Measurements from ENCODE around the gene GLOD4.
A peak's percentile ranks its signal among the peaks of the same experiment; 100 is the strongest.
"Not testable (repeated sequence)": the region's sequence is repeated elsewhere in the genome, so short reads cannot be mapped to it uniquely, and the experiment has no call there.

Gene GLOD4

GRCh38 chr17:781805-782731 is at the start of gene GLOD4, which contains the start of gene MRM3:
GLOD4 (minus strand) TSS chr17:782280; CDS start chr17:782255, 25 bp downstream.
MRM3 (plus strand) TSS chr17:782353; CDS start chr17:782379, 26 bp downstream.
- DNase-seq, result peak; percentile 90
- peak within 1 kb of the TSS; percentile 91 for H3K4me2 ChIP-seq (ENCODE audit: insufficient read depth, low read length)
- H4K20me1 ChIP-seq (ENCODE audit: insufficient read depth, low read length), result peaks cover 10% of the 10 kb centered on the region; the same call in 1 of the 2 replicates
- H2AFZ ChIP-seq (ENCODE audit: low read depth, low read length), result peak within 1 kb of the TSS; percentile 87
- TF ChIP-seq CTCF (IDR thresholded peaks at IDR 0.05; ENCODE audit: borderline replicate concordance, extremely low read depth, low read length, poor library complexity, severe bottlenecking), result peak; percentile 14
- no peak for TF ChIP-seq EZH2 (IDR thresholded peaks at IDR 0.05; ENCODE audit: borderline replicate concordance, low read depth, low read length, severe bottlenecking)
- peaks cover 44% of the 10 kb centered on the region for H3K36me3 ChIP-seq (ENCODE audit: insufficient read depth, low read length)
- H3K79me2 ChIP-seq (ENCODE audit: insufficient read depth, low read length), result peaks cover 81% of the 10 kb centered on the region
- peak within 1 kb of the TSS; percentile 81 to 96 for H3K4me3 ChIP-seq (ENCODE audit: low read depth in 1 of 2, low read length in 2 of 2)
- peaks cover 39% of the 10 kb centered on the region for H3K4me1 ChIP-seq (ENCODE audit: insufficient read depth, low read length)
- H3K9ac ChIP-seq (ENCODE audit: low read depth, low read length), result peak within 1 kb of the TSS; percentile 90
- H3K9me3 ChIP-seq (ENCODE audit: insufficient read depth, low read length, severe bottlenecking), result no peaks in the 10 kb centered on the region
- peak within 1 kb of the TSS; percentile 82 for H3K27ac ChIP-seq (ENCODE audit: low read length)
- no peaks in the 10 kb centered on the region for H3K27me3 ChIP-seq (ENCODE audit: insufficient read depth, low read length, poor library complexity)
- ATAC-seq (ENCODE audit: insufficient read depth, low read depth), result peak; percentile 92

- ATAC-seq (ENCODE audit: insufficient read depth, low read depth) (no peak), DNase-seq (no peak)
- Histone ChIP-seq H3K9me3 (ENCODE audit: insufficient read depth, low read length, severe bottlenecking) (no peaks in the 10 kb centered on the region), H2AFZ (ENCODE audit: low read depth, low read length) (no peak overlapping the region), H3K27ac (ENCODE audit: low read length) (no peak overlapping the region), H3K9ac (ENCODE audit: low read depth, low read length) (no peak overlapping the region), H3K4me1 (ENCODE audit: insufficient read depth, low read length) (no peaks in the 10 kb centered on the region), H3K4me3 (ENCODE audit: low read depth in 1 of 2, low read length in 2 of 2) (no peak overlapping the region), H3K4me2 (ENCODE audit: insufficient read depth, low read length) (no peak overlapping the region), H4K20me1 (ENCODE audit: insufficient read depth, low read length) (no peaks in the 10 kb centered on the region), H3K79me2 (ENCODE audit: insufficient read depth, low read length) (no peaks in the 10 kb centered on the region), H3K36me3 (ENCODE audit: insufficient read depth, low read length) (no peaks in the 10 kb centered on the region), H3K27me3 (ENCODE audit: insufficient read depth, low read length, poor library complexity) (no peaks in the 10 kb centered on the region)
- no peak for TF ChIP-seq CTCF (IDR thresholded peaks at IDR 0.05; ENCODE audit: borderline replicate concordance, extremely low read depth, low read length, poor library complexity, severe bottlenecking)
- TF ChIP-seq EZH2 (IDR thresholded peaks at IDR 0.05; ENCODE audit: borderline replicate concordance, low read depth, low read length, severe bottlenecking), result no peak
These were observed 48.9 kb upstream of the GLOD4 start for GRCh38 chr17:830950-831349.

GRCh38 chr17:830381-830780 is 48.3 kb upstream of the GLOD4 start:
- Histone ChIP-seq H3K36me3 (ENCODE audit: insufficient read depth, low read length) (no peaks in the 10 kb centered on the region), H2AFZ (ENCODE audit: low read depth, low read length) (no peak overlapping the region), H3K79me2 (ENCODE audit: insufficient read depth, low read length) (no peaks in the 10 kb centered on the region), H3K27ac (ENCODE audit: low read length) (no peak overlapping the region), H3K4me2 (ENCODE audit: insufficient read depth, low read length) (no peak overlapping the region), H3K9me3 (ENCODE audit: insufficient read depth, low read length, severe bottlenecking) (no peaks in the 10 kb centered on the region), H4K20me1 (ENCODE audit: insufficient read depth, low read length) (no peaks in the 10 kb centered on the region), H3K9ac (ENCODE audit: low read depth, low read length) (no peak overlapping the region), H3K27me3 (ENCODE audit: insufficient read depth, low read length, poor library complexity) (no peaks in the 10 kb centered on the region), H3K4me3 (ENCODE audit: low read depth in 1 of 2, low read length in 2 of 2) (no peak overlapping the region), H3K4me1 (ENCODE audit: insufficient read depth, low read length) (no peaks in the 10 kb centered on the region)
- TF ChIP-seq CTCF (IDR thresholded peaks at IDR 0.05; ENCODE audit: borderline replicate concordance, extremely low read depth, low read length, poor library complexity, severe bottlenecking) (no peak), EZH2 (IDR thresholded peaks at IDR 0.05; ENCODE audit: borderline replicate concordance, low read depth, low read length, severe bottlenecking) (no peak)
- ATAC-seq (ENCODE audit: insufficient read depth, low read depth), result no peak
- no peak for DNase-seq

- H3K4me3 ChIP-seq (ENCODE audit: low read depth in 1 of 2, low read length in 2 of 2); H3K27ac ChIP-seq (ENCODE audit: low read length); H2AFZ ChIP-seq (ENCODE audit: low read depth, low read length); H4K20me1 ChIP-seq (ENCODE audit: insufficient read depth, low read length); H3K36me3 ChIP-seq (ENCODE audit: insufficient read depth, low read length); H3K79me2 ChIP-seq (ENCODE audit: insufficient read depth, low read length); H3K27me3 ChIP-seq (ENCODE audit: insufficient read depth, low read length, poor library complexity); H3K9ac ChIP-seq (ENCODE audit: low read depth, low read length); H3K9me3 ChIP-seq (ENCODE audit: insufficient read depth, low read length, severe bottlenecking); ATAC-seq (ENCODE audit: insufficient read depth, low read depth); H3K4me1 ChIP-seq (ENCODE audit: insufficient read depth, low read length); H3K4me2 ChIP-seq (ENCODE audit: insufficient read depth, low read length); DNase-seq: not testable (repeated sequence)
These were observed 47.5 kb upstream of the GLOD4 start for GRCh38 chr17:829614-830013.

Data from DND-41 (cell line).